HTR-8/SVneo (cell line): ENCODE measurements around the gene SDK1.

Experiments used
- DNase-seq: peaks from one replicate; pipeline ENCODE4 v3.0.0; 2011; ENCODE audit warnings: low spot score, mixed read lengths; ENCODE audit not compliant: insufficient read length
- FAIRE-seq: peaks from 2 replicates; lab custom pipeline; 2011; peaks lifted over from hg19 to GRCh38; lab: Jason Lieb, UNC

SDK1 gene

DNA sequence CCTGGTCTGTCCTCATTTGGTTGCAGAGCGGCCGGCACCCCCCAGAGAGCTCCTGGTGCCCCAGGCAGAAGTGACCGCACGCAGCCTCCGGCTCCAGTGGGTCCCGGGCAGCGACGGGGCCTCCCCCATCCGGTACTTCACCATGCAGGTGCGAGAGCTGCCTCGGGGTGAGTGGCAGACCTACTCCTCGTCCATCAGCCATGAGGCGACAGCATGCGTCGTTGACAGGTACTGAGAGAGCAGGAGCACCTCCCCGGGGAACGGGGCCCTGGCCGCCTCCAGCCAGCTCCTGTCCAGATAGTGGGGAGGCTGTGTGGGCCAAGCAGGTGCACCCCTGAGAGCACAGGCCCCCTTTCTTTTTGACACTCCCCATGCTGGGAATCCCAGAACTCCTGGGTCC, 848.2 kb downstream of the SDK1 start:
- FAIRE-seq (no peak), DNase-seq (no peak)

DNA sequence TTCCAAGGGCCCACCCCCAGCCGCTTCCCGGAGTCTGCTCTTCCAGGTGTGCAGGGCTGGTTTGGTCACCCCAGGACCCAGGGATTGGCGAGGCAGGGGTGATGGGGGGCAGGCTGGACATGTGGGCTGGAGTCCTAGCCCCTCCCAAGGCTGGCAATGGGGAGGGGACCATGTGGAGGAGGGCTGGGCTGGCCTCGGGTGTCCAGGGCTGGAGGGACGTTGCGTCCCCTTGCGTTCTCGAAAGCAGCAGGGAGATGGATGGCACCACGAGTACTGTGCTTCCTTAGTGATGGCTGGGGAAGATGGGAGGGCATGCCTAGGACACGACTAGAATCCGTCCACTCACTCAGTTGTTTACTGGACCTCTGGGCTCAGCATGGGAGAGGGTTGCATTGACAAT, 848.6 kb downstream of the SDK1 start:
- FAIRE-seq (no peak), DNase-seq (no peak)

DNA sequence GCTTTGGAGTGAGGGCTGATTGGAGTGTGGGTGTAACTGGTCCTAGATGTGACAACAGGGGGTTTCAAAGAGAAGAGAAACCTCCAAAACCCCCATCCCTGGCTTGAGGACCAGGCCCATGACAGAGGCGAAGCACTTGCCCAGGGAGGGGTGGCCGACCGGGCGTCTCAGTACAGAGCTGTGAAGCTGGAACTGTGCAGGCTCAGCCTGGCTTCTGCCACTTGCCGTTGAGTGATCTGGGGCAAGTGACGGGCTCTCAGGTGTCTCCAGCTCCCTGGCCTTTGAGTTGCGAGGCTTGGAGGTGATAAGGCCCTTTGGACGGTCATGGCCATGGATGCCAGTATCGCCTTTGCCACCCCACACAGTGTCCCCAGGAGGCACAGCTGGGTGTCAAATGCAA, 849.7 kb downstream of the SDK1 start:
- DNase-seq (no peak), FAIRE-seq (no peak)

DNA sequence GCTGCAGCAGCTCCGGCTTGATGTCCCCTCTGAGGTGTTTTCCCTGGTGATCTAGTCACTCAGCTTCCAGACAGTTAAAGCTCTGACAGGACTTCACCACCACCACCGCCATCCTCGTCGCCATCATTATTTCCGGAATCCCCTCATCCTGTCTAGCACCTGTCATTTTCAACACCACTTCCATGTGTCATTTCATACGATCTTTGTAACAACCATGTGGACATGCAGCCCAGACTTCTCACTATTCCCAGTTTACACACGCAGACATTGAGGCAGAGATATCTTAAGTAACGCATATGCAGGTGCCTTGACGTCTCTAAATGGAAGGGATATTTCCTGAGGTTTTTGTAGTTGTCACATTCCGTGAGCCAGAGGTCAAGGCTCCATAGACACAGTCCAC, 850.5 kb downstream of the SDK1 start:
- DNase-seq (no peak), FAIRE-seq (peak; percentile 23)

DNA sequence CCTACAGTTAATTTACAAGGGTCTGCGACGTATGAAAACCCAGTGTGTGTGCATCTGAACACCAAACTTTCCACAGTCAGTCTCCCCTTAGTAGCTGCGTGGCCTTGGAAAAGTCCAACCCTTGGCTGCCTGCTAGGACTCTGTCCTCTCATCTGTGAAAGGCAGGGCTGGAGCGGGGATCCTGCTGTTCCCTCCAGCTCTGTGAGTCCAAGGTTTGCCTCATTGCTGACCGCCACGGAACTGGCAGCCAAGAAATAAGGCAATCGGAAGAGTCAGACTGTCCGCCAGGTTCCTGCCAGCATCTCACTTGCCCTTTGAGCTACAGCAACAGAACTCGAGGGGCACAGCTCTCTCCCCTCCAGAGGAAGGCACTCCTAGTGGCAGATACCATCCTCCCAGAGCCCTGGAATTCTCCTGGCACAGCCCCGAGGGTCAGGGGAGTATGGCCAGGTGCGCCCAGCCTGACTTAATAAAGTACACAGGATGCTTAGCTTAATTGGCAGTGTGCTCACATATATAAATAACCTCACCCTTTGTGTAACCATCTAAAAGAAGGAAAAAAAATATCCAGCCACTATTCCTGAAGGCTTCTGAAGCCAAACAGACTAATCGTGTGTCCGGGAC, 851.0 kb downstream of the SDK1 start:
- FAIRE-seq: peak; percentile 44
- no peak for DNase-seq

DNA sequence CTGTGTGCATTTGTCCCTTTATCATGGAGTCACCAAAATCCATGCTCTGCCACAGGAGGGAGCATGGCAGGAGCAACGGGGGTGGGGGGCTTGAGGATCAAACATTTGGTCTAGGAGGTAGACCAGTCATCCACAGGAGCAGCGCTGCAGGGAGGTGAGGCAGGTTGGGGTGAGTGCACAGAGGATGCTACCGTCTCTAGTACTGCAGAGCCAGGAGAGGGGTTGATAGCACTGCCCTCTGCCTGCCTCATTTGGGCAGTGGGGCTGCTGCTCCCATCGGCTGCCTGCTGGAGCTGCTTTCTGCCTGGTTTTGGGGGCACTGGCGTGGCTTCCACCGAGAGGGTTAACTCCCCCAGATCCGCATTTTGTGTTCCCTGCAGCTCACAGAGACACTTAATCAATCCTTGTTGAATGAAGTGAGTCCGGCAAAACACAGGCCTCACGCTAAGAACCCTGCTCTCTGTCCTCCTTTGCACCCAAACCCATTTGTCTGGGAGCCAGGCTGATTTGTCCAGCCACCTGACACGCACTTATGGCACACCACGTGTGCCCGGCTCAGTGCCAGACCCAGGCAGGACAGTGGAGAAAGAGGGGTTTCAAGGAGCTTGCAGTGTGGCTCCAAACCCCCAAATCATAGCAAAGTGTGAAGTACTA, 854.0 kb downstream of the SDK1 start:
- FAIRE-seq: no peak
- DNase-seq: no peak

DNA sequence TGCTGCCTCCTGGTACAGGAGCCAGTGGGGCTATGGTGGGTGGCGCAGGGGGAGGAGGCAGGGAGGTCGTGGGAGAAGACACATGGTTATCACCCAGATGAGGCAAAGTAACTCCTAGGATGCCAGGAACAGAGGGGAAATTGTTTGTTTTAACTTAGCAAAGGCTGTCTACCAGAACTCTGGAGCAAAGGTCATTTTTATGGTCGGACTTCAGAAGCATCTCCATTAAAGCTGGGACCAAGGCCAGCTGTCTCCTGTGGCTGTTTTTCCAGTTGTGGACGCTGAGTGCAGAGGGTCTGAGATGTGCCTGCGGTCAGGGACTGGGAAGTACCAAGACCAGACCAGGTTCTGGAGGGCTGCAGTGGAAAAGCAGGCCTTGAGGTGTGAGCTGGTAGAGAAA, 855.1 kb downstream of the SDK1 start:
- DNase-seq (no peak), FAIRE-seq (no peak)

DNA sequence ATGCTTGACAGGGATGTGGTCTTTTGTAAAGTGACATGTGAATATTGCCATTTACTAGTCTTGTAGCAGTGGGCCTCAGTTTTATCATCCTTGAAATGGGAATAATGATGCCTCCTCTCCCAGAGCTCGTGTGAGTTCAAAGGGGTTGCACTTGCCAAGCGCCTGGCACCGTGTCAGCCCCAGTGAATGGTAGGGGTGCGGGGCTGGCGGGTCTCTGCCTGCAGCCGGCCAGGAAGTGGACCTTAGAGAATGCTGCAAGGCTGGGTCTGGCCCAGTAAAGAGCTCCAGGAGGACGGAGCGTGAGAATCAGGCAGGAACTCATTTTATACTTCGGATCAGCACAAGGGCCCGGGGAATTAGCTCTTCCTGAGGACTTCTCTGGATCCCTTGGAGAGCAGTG, 856.6 kb downstream of the SDK1 start:
- DNase-seq (no peak), FAIRE-seq (no peak)

DNA sequence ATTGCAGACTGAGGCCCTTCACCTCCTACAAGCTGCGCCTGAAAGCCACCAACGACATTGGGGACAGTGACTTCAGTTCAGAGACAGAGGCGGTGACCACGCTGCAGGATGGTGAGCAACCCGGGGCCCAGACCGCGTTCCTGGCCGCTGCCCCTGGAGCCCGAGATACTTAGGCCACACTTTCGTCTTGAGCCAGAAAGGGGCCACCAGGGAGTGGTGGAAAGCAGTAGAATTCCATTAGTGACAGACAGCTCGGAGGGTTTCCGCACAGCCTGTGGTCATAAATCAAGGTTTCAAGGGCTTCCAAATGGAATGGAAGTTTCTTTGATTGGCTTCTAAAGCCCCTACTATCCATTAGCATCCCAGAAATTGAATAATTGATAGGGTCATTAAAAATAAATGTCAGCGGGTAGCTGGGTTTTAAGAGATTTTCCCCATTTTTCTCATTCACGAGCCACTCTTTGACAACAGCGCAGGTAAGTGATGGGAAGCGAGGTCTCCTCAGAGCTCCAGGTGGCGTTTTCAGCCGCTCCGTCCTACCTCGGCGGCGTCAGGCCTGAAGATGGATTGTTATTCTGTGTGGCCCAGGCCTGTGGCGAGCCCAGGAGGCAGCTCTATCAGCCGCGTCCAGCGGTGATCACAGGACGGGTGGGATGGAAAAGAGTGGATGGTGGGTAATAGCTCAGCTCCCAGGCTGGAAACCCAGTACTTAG, 857.5 kb downstream of the SDK1 start:
- no peak for FAIRE-seq

DNA sequence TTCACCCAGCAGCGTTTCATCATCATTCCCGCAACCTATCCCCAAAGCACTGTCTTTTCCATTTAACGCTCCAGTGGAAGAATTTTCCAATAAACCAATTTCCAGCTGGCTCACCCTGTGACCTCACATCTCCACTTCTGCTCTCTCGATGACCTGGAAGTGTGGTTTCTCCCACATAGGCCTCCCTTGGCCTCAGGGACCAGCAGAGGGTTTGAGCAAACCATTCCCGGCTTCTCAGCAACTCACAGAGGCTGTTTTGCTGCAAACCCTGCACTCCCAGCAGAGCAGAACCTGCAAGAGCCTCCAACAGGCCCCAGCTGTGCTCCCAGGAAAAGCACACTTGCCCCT, 858.1 kb downstream of the SDK1 start:
- no peak for DNase-seq
- FAIRE-seq: no peak

More for the DNA sequence above, 857.5 kb downstream of the SDK1 start:
- DNase-seq: no peak

DNA sequence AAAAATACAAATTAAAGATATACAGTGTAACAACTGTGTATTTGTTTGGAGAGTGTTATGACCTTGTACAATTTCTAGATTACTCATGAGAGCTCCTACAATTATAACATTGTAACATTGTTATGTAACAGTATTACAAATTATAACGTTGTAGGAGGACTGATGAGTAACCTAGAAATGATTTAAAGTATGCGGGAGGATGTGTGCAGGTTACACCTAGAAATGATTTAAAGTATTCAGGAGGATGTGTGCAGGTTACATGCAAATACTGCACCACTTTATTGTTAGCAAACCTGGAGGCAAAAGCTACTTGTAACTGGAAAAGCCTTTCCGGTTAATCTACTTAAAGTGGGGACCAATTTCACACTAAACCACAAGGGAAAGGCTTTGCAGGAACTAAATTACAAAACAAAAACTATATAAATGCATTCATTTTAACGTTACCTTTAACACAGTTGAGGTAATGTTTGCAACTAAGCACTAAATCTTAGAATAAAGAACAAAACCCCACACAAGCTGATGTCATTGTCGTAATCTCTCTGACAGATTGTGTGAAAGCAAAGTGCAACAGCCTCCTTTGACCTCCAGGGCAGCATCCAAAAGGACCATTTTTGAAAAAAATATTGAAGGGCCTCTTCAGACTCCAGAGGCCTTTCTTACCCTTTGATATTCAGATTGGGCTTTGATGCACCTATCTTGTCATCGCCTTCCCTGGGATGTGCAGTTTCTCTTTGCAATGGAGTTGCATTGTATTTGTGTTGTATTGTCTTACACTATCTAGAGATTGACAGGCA, 858.9 kb downstream of the SDK1 start:
- no peak for DNase-seq
- no peak for FAIRE-seq

DNA sequence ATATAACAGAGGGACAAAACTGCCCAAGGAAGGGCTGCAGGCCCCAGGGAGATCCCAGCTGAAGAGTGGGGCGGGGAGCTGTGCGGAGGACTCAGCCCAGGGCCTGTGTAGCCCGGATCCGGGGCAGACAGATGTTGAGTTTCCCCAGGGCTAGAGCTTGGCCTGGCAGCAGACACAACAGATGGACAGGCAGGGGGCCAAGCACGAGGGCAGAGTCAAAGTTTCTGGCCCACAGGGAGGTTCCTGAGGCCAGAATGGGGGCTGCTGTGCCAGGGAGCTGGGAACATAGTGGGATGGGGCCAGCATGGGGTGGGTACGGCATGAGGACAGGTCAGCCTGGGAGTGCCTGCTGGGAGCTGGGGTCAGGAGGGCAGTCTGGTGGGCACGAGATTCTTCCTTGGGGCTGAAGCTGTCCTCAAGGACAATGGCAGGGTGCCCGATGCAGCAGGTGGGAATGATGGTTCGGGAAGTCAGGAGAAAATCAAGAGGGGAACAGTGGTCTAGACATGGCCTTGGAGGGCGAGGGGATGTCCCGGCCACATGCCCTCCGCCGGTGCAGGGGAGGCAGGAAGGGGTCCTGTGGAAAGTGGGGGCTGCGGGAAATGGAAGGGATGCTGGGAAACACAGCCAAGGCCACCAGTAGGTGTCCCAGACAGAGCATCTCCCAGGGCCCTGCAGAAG, 862.0 kb downstream of the SDK1 start:
- no peak for DNase-seq
- FAIRE-seq: no peak

DNA sequence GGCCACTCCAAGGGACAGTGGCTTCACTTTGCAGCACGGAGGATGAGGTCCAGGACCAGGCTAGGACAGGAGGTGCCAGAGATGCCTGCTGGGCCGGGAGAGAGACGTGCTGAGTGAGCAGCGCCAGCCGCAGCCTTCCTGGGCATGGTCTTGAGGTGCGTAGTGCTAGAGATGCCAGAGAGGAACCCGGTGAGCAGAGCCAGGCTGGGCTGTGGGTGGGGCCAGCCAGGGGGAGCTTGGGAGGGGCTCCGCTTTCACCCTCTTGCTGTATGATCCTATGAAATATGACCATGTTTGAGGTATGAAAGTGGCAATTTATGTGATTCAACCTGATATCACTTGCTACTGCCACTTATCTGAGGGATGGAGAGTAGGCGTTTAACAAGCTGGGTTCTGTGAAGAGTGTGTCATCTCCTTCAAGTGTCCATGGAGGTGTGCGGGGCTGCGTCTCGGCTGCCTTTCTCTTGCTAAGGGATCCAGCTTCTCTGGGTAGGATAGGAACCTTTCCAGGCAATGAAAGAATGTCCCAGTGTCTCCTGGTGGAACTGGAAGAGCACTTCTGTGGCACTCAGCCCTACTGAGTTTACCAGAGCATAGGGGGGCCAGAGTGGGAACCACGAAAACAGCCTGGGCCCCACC, 862.6 kb downstream of the SDK1 start:
- DNase-seq (no peak), FAIRE-seq (no peak)

DNA sequence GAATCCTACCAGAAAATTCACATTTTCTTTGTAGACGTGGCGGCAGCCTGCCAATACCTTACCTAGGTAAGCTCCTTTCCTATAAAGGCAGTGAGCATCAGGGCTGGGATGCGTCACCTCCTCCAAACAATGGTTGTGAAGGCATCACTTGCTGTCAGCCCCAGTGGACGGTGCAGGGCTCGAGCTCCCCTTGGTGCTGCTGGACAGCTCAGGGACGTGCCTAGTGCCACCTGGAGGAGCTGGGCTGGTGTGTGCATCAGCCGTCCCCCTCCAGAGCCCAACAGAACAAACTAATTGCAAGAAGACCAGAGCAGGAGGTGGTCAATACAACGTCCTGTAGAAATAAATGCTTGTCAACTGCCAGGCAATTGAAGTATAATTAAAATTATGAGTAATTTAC, 863.5 kb downstream of the SDK1 start:
- DNase-seq (no peak), FAIRE-seq (peak; percentile 52)

DNA sequence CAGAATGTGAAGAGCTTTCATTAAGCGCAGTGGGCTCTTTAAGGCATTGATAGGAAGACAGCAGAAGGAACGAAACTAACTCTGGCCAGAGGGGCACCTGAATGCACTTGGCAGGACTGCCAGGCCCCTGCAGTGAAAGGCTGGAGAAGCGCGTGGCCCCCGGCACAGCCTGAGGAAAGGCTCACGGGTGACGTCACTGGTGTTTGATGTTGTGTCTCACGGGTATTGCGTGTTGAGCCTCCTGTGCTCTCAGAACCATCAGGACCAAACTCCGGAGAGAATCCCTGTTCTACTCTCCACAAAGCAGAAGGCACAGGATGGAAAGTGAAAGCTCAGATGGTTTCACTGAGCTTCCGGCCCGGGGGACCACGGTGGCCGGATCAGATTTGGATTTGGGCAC, 865.3 kb downstream of the SDK1 start:
- FAIRE-seq: no peak
- DNase-seq: no peak

DNA sequence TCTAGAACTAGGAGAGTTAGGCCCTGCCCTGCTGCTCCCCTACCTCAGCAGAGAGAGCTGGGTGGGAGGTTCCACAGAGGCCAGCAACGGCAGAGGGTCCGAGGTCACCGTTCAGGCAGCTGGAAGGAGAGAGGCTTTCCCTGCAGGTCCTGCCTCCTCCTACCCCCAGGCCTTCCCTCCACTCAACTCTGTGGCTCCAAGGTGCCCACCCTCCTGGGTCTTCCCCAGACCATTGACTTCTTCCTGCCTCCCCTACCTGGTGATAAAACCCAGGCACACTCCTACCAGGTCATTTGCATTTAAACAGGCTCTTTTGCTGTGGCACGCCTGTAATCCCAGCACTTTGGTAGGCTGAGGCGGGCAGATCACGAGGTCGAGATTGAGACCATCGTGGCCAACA, 865.8 kb downstream of the SDK1 start:
- no peak for DNase-seq
- FAIRE-seq: no peak

DNA sequence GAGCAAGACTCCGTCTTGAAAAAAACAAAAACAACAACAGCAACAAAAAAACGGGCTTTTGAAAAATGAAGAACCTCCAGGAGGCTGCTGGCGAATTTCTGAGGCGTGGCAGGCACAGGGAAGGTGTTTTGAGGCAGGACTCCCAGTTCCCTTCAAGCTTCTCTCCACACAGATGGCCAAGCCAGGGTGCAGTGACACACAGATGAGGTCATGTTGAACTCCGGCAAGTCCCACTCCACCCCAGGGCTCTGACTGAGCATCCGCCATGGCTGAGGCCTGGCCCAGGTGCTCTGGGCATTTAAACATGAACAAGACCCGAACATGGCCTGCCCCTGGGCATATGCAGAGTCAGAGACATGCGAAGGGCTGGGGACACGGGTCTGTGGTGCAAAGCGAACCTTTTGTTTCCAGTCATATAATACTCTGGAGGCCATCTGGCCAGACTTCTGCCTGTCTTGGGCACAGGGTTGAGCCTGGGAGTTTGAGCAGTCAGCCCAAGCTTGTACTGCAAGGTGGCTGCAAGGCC, 866.4 kb downstream of the SDK1 start:
- FAIRE-seq (no peak), DNase-seq (no peak)

DNA sequence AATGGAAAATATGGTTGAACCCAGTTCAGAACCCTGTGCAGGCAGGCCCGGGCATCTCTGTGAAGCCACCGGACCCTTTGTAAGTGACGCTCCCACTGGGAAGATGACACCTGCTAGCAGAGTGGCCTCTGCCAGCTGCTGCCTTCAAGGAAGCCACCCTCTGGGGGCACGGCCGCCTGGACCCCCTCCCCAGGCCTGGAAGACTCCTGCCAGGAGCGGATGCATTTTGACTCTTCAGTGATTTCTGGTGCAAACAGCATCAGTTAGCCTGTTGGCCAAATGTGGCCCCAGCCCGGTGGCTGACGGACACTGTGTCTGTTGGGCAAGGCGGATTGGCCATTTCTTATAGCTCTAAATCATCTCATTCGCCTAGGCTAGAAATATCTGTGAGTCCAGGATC, 867.0 kb downstream of the SDK1 start:
- FAIRE-seq: no peak

DNA sequence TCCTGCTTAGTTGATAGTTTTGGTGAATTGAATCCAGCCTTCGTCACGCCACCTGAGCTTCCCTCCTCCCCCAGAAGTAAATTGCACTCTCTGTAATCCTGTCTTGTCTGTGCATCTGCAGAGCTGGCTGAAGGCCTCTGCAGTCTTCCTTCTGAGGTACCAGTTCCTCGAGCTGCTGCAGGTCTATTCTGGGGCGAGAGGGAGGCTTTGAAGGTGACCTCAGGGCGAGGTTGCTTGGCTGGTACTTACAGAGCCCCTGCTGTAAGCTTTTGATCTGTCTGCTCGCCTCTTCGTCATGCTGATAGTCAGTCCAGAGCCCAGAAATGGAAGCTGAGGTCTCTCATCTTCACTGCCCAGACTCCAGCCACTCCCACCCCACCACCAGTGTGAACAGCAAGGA, 867.5 kb downstream of the SDK1 start:
- FAIRE-seq (no peak), DNase-seq (no peak)

More for the DNA sequence above, 867.0 kb downstream of the SDK1 start:
- no peak for DNase-seq

DNA sequence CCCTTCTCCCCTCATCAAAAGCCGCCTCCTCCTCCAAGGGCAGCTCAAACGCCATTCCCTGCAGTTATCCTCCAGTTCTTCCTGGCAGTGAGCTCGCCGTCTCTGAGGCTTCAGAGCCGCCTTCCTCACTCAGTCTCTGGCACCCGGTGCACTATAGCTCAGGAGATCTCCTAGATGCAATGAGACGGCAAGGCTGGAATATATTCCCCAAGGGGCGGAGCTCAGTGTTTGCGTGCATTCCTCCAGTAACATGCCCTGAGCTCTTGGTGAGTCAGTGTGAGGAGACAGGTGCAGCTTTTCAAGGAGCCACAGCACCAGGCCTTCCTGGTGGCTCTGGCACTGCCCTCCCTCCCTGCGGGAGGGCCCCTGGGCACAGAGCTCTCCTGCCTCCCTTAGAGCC, 868.4 kb downstream of the SDK1 start:
- FAIRE-seq (peak; percentile 9), DNase-seq (no peak)
